IMR-90 (cell line): Measurements from ENCODE around the gene MX1. TPM values are rescaled to one million over a fixed set of nuclear protein-coding genes. Genes with fewer than 3 reads are reported as not detected.

Experiments
- ATAC-seq: fragments of 200-7000 bp; cut with Tn5 transposase; 2 replicates; pipeline ENCODE4 v1.9.1; 2020; ENCODE audit warnings: low read depth, mild to moderate bottlenecking, moderate library complexity
- BruUV-seq: library from RNA; stranded (reverse); fragments of 400-500 nt; replicated peaks from 2 replicates; lab custom pipeline; 2021; lab: Mats Ljungman, UMichigan
- CTCF ChIA-PET: fragments of 300-600 bp; formaldehyde crosslinking; extraction: SDS; loops from one replicate; lab custom pipeline; 2021; ENCODE audit warnings: antibody characterized with exemption; lab: Yijun Ruan, JAX
- POLR2A ChIA-PET: fragments of 300-600 bp; sonication (Branson Sonifier 250); formaldehyde crosslinking; loops from one replicate; lab custom pipeline; 2022; ENCODE audit warnings: antibody characterized with exemption; ENCODE audit not compliant: unreplicated experiment; lab: Charles Lee
- DNase-seq: peaks from one replicate; pipeline ENCODE4 v3.0.0; 2013
- H2AFZ ChIP-seq: replicated peaks from 2 replicates; pipeline ENCODE3; 2013; ENCODE audit warnings: low read length, mild to moderate bottlenecking; ENCODE audit not compliant: poor library complexity
- H2AK5ac ChIP-seq: 2 replicates; pipeline ENCODE4 v1.6.1; 2013; ENCODE audit warnings: low read depth, low read length, inconsistent platforms
- H2AK9ac ChIP-seq: replicated peaks from 2 replicates; pipeline ENCODE3; 2013; ENCODE audit warnings: mild to moderate bottlenecking, low read depth, low read length, moderate library complexity; ENCODE audit not compliant: poor library complexity
- H2BK120ac ChIP-seq: 2 replicates; pipeline ENCODE4 v1.6.1; 2013; ENCODE audit warnings: low read depth, low read length, inconsistent platforms
- H2BK15ac ChIP-seq: 3 replicates; pipeline ENCODE4 v1.6.1; 2013; ENCODE audit warnings: low read depth, low read length, inconsistent platforms
- H2BK20ac ChIP-seq: 2 replicates; pipeline ENCODE4 v1.6.1; 2013; ENCODE audit warnings: low read depth, mild to moderate bottlenecking, inconsistent platforms, low read length, moderate library complexity
- H2BK5ac ChIP-seq: 2 replicates; pipeline ENCODE4 v1.6.1; 2013; ENCODE audit warnings: mild to moderate bottlenecking, low read depth, low read length, inconsistent platforms; ENCODE audit not compliant: poor library complexity, severe bottlenecking
- H3K14ac ChIP-seq: replicated peaks from 2 replicates; pipeline ENCODE4 v1.6.1; 2013; ENCODE audit warnings: low read depth, low read length, inconsistent platforms
- H3K18ac ChIP-seq: 2 replicates; pipeline ENCODE4 v1.6.1; 2013; ENCODE audit warnings: low read depth, low read length, control low read depth
- H3K23ac ChIP-seq: 2 replicates; pipeline ENCODE4 v1.6.1; 2013; ENCODE audit warnings: low read depth, low read length, inconsistent platforms
- H3K27ac ChIP-seq: 2 replicates; pipeline ENCODE4 v1.5.1; 2013; ENCODE audit warnings: mild to moderate bottlenecking, control low read depth, low read length; ENCODE audit not compliant: insufficient read depth
- H3K27me3 ChIP-seq: 2 replicates; pipeline ENCODE4 v1.6.1; 2013; ENCODE audit warnings: low read length; ENCODE audit not compliant: control insufficient read depth, insufficient read depth
- H3K36me3 ChIP-seq: 2 replicates; pipeline ENCODE4 v1.6.1; 2013; ENCODE audit warnings: low read length, mixed read lengths; ENCODE audit not compliant: control insufficient read depth, insufficient read depth
- H3K4ac ChIP-seq: 2 replicates; pipeline ENCODE4 v1.6.1; 2013; ENCODE audit warnings: low read depth, low read length, inconsistent platforms
- H3K4me1 ChIP-seq: 2 replicates; pipeline ENCODE4 v1.6.1; 2013; ENCODE audit warnings: low read length, mixed read lengths; ENCODE audit not compliant: control insufficient read depth, insufficient read depth
- H3K4me2 ChIP-seq: 2 replicates; pipeline ENCODE4 v1.6.1; 2013; ENCODE audit warnings: low read depth, mild to moderate bottlenecking, control low read depth, low read length, moderate library complexity
- H3K4me3 ChIP-seq: 2 replicates; pipeline ENCODE4 v1.5.1; 2013; ENCODE audit warnings: low read depth, mild to moderate bottlenecking, control low read depth, low read length, moderate library complexity; ENCODE audit not compliant: insufficient read depth
- H3K56ac ChIP-seq: 2 replicates; pipeline ENCODE4 v1.6.1; 2013; ENCODE audit warnings: low read length, inconsistent platforms; ENCODE audit not compliant: insufficient read depth; ENCODE audit errors: extremely low read depth
- H3K79me1 ChIP-seq, 2 experiments: 2 replicates each; pipeline ENCODE4 v1.6.1; 2013; ENCODE audit warnings: low read length in 2 of 2, inconsistent platforms in 1 of 2, low read depth in 1 of 2
- H3K9ac ChIP-seq: 2 replicates; pipeline ENCODE4 v1.6.1; 2013; ENCODE audit warnings: low read depth, low read length, control low read depth
- H3K9me1 ChIP-seq: 2 replicates; pipeline ENCODE4 v1.6.1; 2013; ENCODE audit warnings: low read length, inconsistent platforms; ENCODE audit not compliant: insufficient read depth
- H3K9me3 ChIP-seq: 2 replicates; pipeline ENCODE4 v1.6.1; 2013; ENCODE audit warnings: low read length; ENCODE audit not compliant: control insufficient read depth, insufficient read depth
- H4K20me1 ChIP-seq: 2 replicates; pipeline ENCODE4 v1.6.1; 2013; ENCODE audit warnings: low read length, inconsistent platforms; ENCODE audit not compliant: insufficient read depth
- H4K5ac ChIP-seq: 2 replicates; pipeline ENCODE4 v1.6.1; 2013; ENCODE audit warnings: mild to moderate bottlenecking, low read depth, low read length, control low read depth
- H4K8ac ChIP-seq, 2 experiments: 2 replicates each; pipeline ENCODE4 v1.6.1; 2013; ENCODE audit warnings: low read depth in 2 of 2, low read length in 2 of 2, control low read depth in 1 of 2, inconsistent platforms in 1 of 2
- H4K91ac ChIP-seq: 2 replicates; pipeline ENCODE4 v1.6.1; 2013; ENCODE audit warnings: low read depth, low read length, inconsistent platforms; ENCODE audit not compliant: insufficient read depth
- BHLHE40 ChIP-seq: fragments of 150-350 bp; IDR thresholded peaks from 2 replicates; pipeline ENCODE4 v1.6.1; 2016; ENCODE audit warnings: mild to moderate bottlenecking, low read depth, low read length
- FOS ChIP-seq: fragments of 150-350 bp; IDR thresholded peaks from 2 replicates; pipeline ENCODE4 v1.6.1; 2016; ENCODE audit warnings: low read depth, low read length
- MAZ ChIP-seq: IDR thresholded peaks from 2 replicates; pipeline ENCODE4 v1.6.1; 2012; ENCODE audit warnings: low read depth, mild to moderate bottlenecking, low read length, improper control_type of control experiment, moderate library complexity, borderline replicate concordance
- POLR2A ChIP-seq: IDR thresholded peaks from 2 replicates; pipeline ENCODE4 v1.6.1; 2012; ENCODE audit warnings: mild to moderate bottlenecking, low read depth, low read length
- WGBS, 2 experiments: methylation state at CpG; one replicate each; pipeline versions ENCODE4 v1.1.5 to v1.1.7; 2013; ENCODE audit warnings: missing lambda C conversion rate in 2 of 2; ENCODE audit not compliant: insufficient read length in 1 of 2; ENCODE audit errors: extremely low coverage in 2 of 2; 5-methylcytosine and 5-hydroxymethylcytosine counted together
- dilution Hi-C: fragments of 300-500 bp; cut with HindIII; formaldehyde crosslinking; loops from one replicate; pipeline ENCODE4 v1.14.3; 2018; ENCODE audit warnings: low sequenced_read_pairs; ENCODE audit not compliant: unreplicated experiment
- in situ Hi-C: fragments of 300-500 bp; cut with MboI; formaldehyde crosslinking; loops from 3 replicates; pipeline ENCODE4 v1.14.3; 2019; ENCODE audit warnings: low sequenced_read_pairs, inconsistent platforms, mixed read lengths
- intact Hi-C: fragments of 100-400 bp; cut with micrococcal nuclease; formaldehyde crosslinking; loops from 2 replicates; pipeline ENCODE4 v1.10.0; 2022
- polyA plus RNA-seq, 3 experiments: library from polyadenylated mRNA; depleted of rRNA; stranded (reverse); fragments of >200 nt; gene quantifications; 2 replicates each; pipeline ENCODE4 v1.2.3, GENCODE V29; 2012; ENCODE audit warnings: low replicate concordance in 1 of 3
- total RNA-seq: library from RNA; depleted of rRNA; stranded (reverse); fragments of >200 nt; gene quantifications from 2 replicates; pipeline ENCODE4 v1.2.3, GENCODE V29; 2012
- TF ChIP-seq, protein P1 (sequence below): conservative IDR thresholded peaks from 2 replicates; pipeline ENCODE4 v1.5.1; 2012; ENCODE audit warnings: mild to moderate bottlenecking, low read depth, low read length, improper control_type of control experiment

The MX1 gene
- total and polyA plus RNA-seq, 2 of the 4 experiments (the other 2 are of a cell fraction) = 1.0 to 2.5 TPM

DNA sequence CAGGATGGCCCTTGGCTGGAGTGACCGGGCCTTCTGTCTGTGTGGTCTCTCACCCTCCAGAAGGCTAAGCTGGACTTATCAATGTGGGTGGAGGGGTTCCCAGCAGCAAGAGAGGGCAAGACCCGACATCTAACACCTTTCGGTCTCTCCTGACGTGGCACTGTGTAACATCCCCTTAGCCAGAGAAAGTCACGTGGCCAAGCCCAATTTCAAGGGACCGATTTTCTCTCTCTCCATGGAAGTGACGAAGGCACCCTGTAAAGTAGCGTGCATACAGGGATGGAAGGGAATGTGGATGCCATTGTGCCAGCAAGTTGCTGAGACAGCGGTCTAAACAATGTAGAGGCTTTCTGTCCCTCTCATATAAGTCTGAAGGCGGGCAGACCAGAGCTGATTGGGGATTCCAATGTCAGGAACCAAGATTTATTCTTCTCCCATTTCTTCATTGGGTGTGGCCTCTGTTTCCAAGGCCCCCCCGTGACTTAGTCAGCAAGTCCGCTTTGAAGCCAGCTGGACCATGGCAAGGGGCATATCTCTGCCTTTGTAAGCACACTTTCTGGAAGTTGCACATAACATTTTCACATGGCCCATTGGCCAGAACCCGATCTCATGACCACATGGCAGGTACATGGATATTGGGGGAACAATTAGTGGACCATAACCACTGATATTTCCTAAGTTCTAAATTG lies 12.5 kb downstream of the MX1 start:
- no peaks in the 10 kb centered on the region for H3K79me1 ChIP-seq
- no peak for TF ChIP-seq POLR2A
- TF ChIP-seq BHLHE40 = no peak
- no peak for TF ChIP-seq FOS
- no peak for TF ChIP-seq MAZ
- TF ChIP-seq, protein P1, sequence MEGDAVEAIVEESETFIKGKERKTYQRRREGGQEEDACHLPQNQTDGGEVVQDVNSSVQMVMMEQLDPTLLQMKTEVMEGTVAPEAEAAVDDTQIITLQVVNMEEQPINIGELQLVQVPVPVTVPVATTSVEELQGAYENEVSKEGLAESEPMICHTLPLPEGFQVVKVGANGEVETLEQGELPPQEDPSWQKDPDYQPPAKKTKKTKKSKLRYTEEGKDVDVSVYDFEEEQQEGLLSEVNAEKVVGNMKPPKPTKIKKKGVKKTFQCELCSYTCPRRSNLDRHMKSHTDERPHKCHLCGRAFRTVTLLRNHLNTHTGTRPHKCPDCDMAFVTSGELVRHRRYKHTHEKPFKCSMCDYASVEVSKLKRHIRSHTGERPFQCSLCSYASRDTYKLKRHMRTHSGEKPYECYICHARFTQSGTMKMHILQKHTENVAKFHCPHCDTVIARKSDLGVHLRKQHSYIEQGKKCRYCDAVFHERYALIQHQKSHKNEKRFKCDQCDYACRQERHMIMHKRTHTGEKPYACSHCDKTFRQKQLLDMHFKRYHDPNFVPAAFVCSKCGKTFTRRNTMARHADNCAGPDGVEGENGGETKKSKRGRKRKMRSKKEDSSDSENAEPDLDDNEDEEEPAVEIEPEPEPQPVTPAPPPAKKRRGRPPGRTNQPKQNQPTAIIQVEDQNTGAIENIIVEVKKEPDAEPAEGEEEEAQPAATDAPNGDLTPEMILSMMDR = no peak
- no peaks in the 10 kb centered on the region for H3K27me3 ChIP-seq
- no peak overlapping the region for H3K18ac ChIP-seq
- no peak overlapping the region for H2AK5ac ChIP-seq
- H3K9ac ChIP-seq = no peak overlapping the region
- no peak overlapping the region for H3K23ac ChIP-seq
- H2AK9ac ChIP-seq = no peak overlapping the region
- no peak overlapping the region for H2BK20ac ChIP-seq
- H3K9me1 ChIP-seq = no peaks in the 10 kb centered on the region
- in situ Hi-C loops (no loop called here), dilution Hi-C loops (no loop called here), intact Hi-C loops (no loop called here)
- H3K36me3 ChIP-seq = no peaks in the 10 kb centered on the region
- H3K4me2 ChIP-seq = no peak overlapping the region
- H3K14ac ChIP-seq = no peak overlapping the region
- H2BK15ac ChIP-seq = no peak overlapping the region
- H3K4me3 ChIP-seq = no peak overlapping the region
- no peak overlapping the region for H4K8ac ChIP-seq
- no peak overlapping the region for H3K56ac ChIP-seq
- H2AFZ ChIP-seq = no peak overlapping the region
- no peak overlapping the region for H2BK5ac ChIP-seq
- CTCF ChIA-PET = no interaction called here
- H4K91ac ChIP-seq = no peak overlapping the region
- POLR2A ChIA-PET = no interaction called here
- no peak overlapping the region for H3K27ac ChIP-seq
- no peaks in the 10 kb centered on the region for H3K9me3 ChIP-seq
- H4K5ac ChIP-seq = no peak overlapping the region
- WGBS, 2 experiments = 78% methylated on average over 4 of the region's 13 CpGs; no CpG with 5 or more reads in 1 of the 2 experiments
- no TSS peak for BruUV-seq
- H3K4me1 ChIP-seq = no peaks in the 10 kb centered on the region
- H4K20me1 ChIP-seq = no peaks in the 10 kb centered on the region; the same call in 1 of the 2 replicates
- no peak for DNase-seq
- no peak overlapping the region for H2BK120ac ChIP-seq
- no peak overlapping the region for H3K4ac ChIP-seq
- no peak for ATAC-seq
